Thymus (tissue), 14 donors: ENCODE measurements around the gene SLC44A2. TPM values are rescaled to one million over a fixed set of nuclear protein-coding genes. Genes with fewer than 3 reads are reported as not detected.

Experiments used
- DNase-seq, 9 donors: peaks; one replicate each; pipeline ENCODE4 v3.0.0-alpha.2; 2013; ENCODE audit warnings: low spot score in 9 of 9, low read depth in 6 of 9, missing footprints in 1 of 9
- H3K27ac ChIP-seq, 2 donors: one replicate each; pipeline ENCODE4 v1.5.1; 2013; ENCODE audit warnings: control low read depth in 1 of 2, low read depth in 1 of 2, low read length in 1 of 2, mild to moderate bottlenecking in 1 of 2, moderate library complexity in 1 of 2
- H3K27me3 ChIP-seq, 2 donors: one replicate each; pipeline ENCODE4 v1.5.1; 2013; ENCODE audit warnings: low read length in 1 of 2; ENCODE audit not compliant: control insufficient read depth in 2 of 2, insufficient read depth in 1 of 2
- H3K36me3 ChIP-seq, 2 donors: one replicate each; pipeline ENCODE4 v1.5.1; 2013; ENCODE audit warnings: low read length in 1 of 2, mild to moderate bottlenecking in 1 of 2, moderate library complexity in 1 of 2; ENCODE audit not compliant: control insufficient read depth in 2 of 2, insufficient read depth in 2 of 2
- H3K4me1 ChIP-seq, 2 donors: one replicate each; pipeline ENCODE4 v1.5.1; 2013; ENCODE audit warnings: low read length in 2 of 2; ENCODE audit not compliant: control insufficient read depth in 2 of 2, insufficient read depth in 2 of 2
- H3K4me3 ChIP-seq, 2 donors: one replicate each; pipeline ENCODE4 v1.5.1; 2013; ENCODE audit warnings: low read length in 2 of 2, control low read depth in 1 of 2, mild to moderate bottlenecking in 1 of 2
- H3K9me3 ChIP-seq, 2 donors: one replicate each; pipeline ENCODE4 v1.5.1; 2013; ENCODE audit warnings: low read length in 1 of 2, mild to moderate bottlenecking in 1 of 2; ENCODE audit not compliant: control insufficient read depth in 2 of 2, insufficient read depth in 1 of 2
- WGBS: extraction: QIAGEN DNeasy Blood & Tissue Kit; methylation state at CpG from one replicate; pipeline ENCODE4 v1.1.7; 2013; 5-methylcytosine and 5-hydroxymethylcytosine counted together
- long read RNA-seq, 10 donors: transcript quantifications; one replicate each; lab custom pipeline, GENCODE V29; 2026
- polyA plus RNA-seq: library from polyadenylated mRNA; stranded (reverse); fragments of 200-250 nt; gene quantifications from one replicate; pipeline ENCODE4 v1.2.3, GENCODE V29; 2013
- total RNA-seq: library from RNA; stranded (reverse); fragments of 120-200 nt; gene quantifications from one replicate; pipeline ENCODE4 v1.2.4, GENCODE V29; 2013
- donor health status: healthy.

SLC44A2 gene
- total RNA-seq: 25.6 TPM
- 78.4 TPM for polyA plus RNA-seq
- long read RNA-seq, donor 1, partial matches to known transcripts: 0 of 2 reads
- long read RNA-seq, donor 1, other reads (novel, unspliced or antisense): 0 of 2 reads
- long read RNA-seq, donor 2, transcript SLC44A2-210 (8 exons, 2,577 nt): minor isoform, 9 of 73 reads
- long read RNA-seq, donor 2, transcript SLC44A2-202 (22 exons, 3,301 nt): major isoform, 22 of 73 reads
- long read RNA-seq, donor 2, partial matches to known transcripts: 37 of 73 reads
- long read RNA-seq, donor 2, other reads (novel, unspliced or antisense): 0 of 73 reads
- long read RNA-seq, donor 3, transcript SLC44A2-202 (22 exons, 3,301 nt): major isoform, 8 of 15 reads
- long read RNA-seq, donor 3, partial matches to known transcripts: 0 of 15 reads
- long read RNA-seq, donor 3, other reads (novel, unspliced or antisense): 0 of 15 reads
- long read RNA-seq, donor 4, transcript SLC44A2-202 (22 exons, 3,301 nt): major isoform, 7 of 9 reads
- long read RNA-seq, donor 4, partial matches to known transcripts: 0 of 9 reads
- long read RNA-seq, donor 4, other reads (novel, unspliced or antisense): 0 of 9 reads
- long read RNA-seq, donor 5, transcript SLC44A2-210 (8 exons, 2,577 nt): minor isoform, 6 of 32 reads
- long read RNA-seq, donor 5, transcript SLC44A2-202 (22 exons, 3,301 nt): major isoform, 15 of 32 reads
- long read RNA-seq, donor 5, transcript SLC44A2-201 (22 exons, 3,671 nt): minor isoform, 5 of 32 reads
- long read RNA-seq, donor 5, partial matches to known transcripts: 6 of 32 reads
- long read RNA-seq, donor 5, other reads (novel, unspliced or antisense): 0 of 32 reads
- long read RNA-seq, donor 6, transcript SLC44A2-202 (22 exons, 3,301 nt): major isoform, 8 of 12 reads
- long read RNA-seq, donor 6, partial matches to known transcripts: 0 of 12 reads
- long read RNA-seq, donor 6, other reads (novel, unspliced or antisense): 0 of 12 reads
- long read RNA-seq, donor 7, transcript SLC44A2-202 (22 exons, 3,301 nt): major isoform, 11 of 13 reads
- long read RNA-seq, donor 7, partial matches to known transcripts: 0 of 13 reads
- long read RNA-seq, donor 7, other reads (novel, unspliced or antisense): 0 of 13 reads
- long read RNA-seq, donor 8, transcript SLC44A2-202 (22 exons, 3,301 nt): major isoform, 6 of 7 reads
- long read RNA-seq, donor 8, partial matches to known transcripts: 0 of 7 reads
- long read RNA-seq, donor 8, other reads (novel, unspliced or antisense): 0 of 7 reads
- long read RNA-seq, donor 9, transcript SLC44A2-202 (22 exons, 3,301 nt): major isoform, 7 of 17 reads
- long read RNA-seq, donor 9, partial matches to known transcripts: 5 of 17 reads
- long read RNA-seq, donor 9, other reads (novel, unspliced or antisense): 0 of 17 reads
- long read RNA-seq, donor 10, transcript SLC44A2-202 (22 exons, 3,301 nt): major isoform, 18 of 26 reads
- long read RNA-seq, donor 10, partial matches to known transcripts: 6 of 26 reads
- long read RNA-seq, donor 10, other reads (novel, unspliced or antisense): 0 of 26 reads

DNA sequence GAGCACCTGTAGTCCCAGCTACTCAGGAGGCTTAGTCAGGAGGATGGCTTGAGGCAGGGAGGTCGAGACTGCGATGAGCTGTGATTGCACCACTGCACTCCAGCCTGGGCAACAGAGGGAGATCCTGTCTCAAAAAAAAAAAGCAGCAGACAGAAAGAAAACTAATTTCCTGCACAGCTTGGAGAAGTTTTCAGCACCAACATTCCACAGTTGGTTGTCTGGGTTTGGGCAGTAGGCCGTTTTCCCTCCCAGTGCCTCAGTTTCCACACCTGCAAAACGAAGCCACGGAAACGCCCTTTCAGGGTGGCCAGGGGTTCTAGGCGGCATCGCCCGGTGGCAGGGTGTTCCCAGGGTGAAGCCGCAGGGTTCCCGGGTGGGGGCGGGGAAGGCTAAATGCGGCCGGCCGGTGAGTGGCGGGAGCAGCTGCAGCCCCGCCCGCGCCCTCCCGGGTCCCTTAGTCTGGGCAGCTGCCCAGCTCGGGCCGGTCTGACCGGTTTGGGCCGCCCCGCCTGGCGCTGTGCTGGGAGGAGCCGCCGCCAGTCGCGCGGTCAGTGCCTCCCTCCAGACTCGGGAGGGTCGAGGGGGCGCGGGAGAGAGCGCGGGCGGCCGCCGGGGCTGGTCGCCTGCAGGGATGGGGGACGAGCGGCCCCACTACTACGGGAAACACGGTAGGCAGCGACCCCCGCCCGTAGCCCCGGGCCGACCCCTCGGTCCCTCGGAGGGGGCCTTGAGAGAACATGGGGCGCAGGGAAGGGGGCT is at the start of gene SLC44A2:
SLC44A2 (plus strand) TSS at position 551 of the 759 bp plus-strand sequence; CDS start at position 632, 81 bp downstream.
- peaks cover 0 to 9% of the 10 kb centered on the region in 2 donors for H3K4me1 ChIP-seq

DNA sequence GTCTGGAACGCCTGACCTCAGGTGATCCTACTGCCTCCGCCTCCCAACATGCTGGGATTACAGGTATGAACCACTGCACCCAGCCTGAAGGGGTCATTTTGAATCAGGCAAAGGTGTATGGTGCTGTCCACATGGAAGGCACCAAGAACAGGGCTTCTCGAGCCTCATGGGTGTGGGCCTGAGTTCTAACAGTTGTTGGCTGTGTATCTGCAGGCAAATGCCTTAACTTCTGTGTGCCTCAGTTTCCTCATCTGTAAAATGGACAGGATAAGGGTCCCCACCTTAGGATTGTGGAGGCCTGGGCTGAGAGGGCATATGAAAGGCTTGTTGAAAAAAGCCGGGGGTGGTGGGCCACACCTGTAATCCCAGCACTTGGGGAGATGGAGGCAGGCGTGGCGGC is 47.4 kb upstream of the SLC44A2 start:
- Histone ChIP-seq H3K4me1 (peaks cover 0 to 4% of the 10 kb centered on the region in 2 donors), H3K36me3 (no peaks in the 10 kb centered on the region)
- WGBS: 97% methylated on average over 6 of the region's 6 CpGs

More for the DNA sequence above, at the start of gene SLC44A2:
- Histone ChIP-seq H3K4me3 (peak within 1 kb of the TSS; percentile 21 to 22), H3K27me3 (no peaks in the 10 kb centered on the region), H3K27ac (peak within 1 kb of the TSS in 1 of 2 donors; percentile 11), H3K36me3 (peaks cover 31% of the 10 kb centered on the region in 2 donors), H3K9me3 (no peaks in the 10 kb centered on the region)
- no peak for DNase-seq
- 89% methylated on average over 53 of the region's 53 CpGs for WGBS

DNA sequence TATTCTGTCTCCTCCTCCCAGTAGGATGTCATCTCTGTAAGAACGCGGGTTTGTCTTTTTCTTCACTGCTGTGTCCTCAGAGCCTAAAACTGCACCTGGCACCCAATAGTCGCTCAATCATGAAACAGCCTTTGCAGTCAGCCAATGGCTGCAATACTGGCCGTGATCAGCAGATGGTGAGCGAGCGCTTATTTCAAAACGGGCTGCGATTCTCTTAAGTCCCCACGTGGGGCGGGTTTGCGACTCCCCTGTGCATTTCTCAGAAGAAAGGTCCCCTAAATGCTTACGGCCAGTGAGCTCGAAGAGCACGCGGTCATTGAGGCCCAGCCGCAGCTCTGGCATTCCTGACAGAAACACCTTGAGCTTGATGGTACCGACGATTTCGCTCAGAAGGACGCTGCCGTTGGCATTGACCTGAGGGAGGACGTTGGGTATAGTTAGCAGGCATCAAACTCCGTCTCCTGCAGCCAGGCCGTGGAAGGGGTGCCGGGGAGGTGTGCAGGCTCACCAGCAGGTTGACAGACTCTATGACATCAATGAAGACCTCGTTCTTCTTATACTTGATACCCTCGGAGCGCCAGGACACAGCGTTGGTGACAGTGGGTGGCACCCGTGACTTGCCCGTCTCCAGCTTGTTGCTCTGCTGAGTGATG is 44.2 kb upstream of the SLC44A2 start:
- Histone ChIP-seq H3K27ac (no peak overlapping the region), H3K4me1 (peaks cover 0 to 3% of the 10 kb centered on the region in 2 donors), H3K36me3 (no peaks in the 10 kb centered on the region), H3K4me3 (no peak overlapping the region), H3K27me3 (peaks cover 0 to 12% of the 10 kb centered on the region in 2 donors), H3K9me3 (no peaks in the 10 kb centered on the region)
- WGBS: 34% methylated on average over 31 of the region's 31 CpGs
- peak; percentile 74 to 96 (median 91) for DNase-seq

More for the DNA sequence above, 47.4 kb upstream of the SLC44A2 start:
- H3K4me3 ChIP-seq: no peak overlapping the region
- H3K27ac ChIP-seq: no peak overlapping the region
- DNase-seq: no peak
- no peaks in the 10 kb centered on the region for H3K9me3 ChIP-seq
- peaks cover 0 to 5% of the 10 kb centered on the region in 2 donors for H3K27me3 ChIP-seq

DNA sequence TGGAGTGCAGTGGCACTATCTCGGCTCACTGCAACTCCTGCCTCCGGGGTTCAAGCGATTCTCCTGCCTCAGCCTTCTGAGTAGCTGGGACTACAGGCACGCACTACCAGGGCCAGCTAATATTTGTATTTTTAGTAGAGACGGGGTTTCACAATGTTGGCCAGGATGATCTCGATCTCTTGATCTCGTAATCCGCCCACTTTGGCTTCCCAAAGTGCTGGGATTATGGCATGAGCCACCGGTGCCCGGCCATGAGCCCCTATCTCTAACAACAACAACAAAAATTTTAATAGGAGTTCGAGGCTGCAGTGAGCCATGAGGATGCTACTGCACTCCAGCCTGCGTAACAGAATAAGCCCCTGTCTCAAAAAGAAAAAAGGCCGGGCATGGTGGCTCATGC is 43.3 kb upstream of the SLC44A2 start:
- Histone ChIP-seq H3K27me3 (peaks cover 8 to 20% of the 10 kb centered on the region in 2 donors), H3K36me3 (no peaks in the 10 kb centered on the region), H3K4me3 (no peak overlapping the region), H3K4me1 (peaks cover 0 to 3% of the 10 kb centered on the region in 2 donors), H3K9me3 (peaks cover 0 to 2% of the 10 kb centered on the region in 2 donors), H3K27ac (no peak overlapping the region)
- no peak for DNase-seq
- 97% methylated on average over 13 of the region's 13 CpGs for WGBS

DNA sequence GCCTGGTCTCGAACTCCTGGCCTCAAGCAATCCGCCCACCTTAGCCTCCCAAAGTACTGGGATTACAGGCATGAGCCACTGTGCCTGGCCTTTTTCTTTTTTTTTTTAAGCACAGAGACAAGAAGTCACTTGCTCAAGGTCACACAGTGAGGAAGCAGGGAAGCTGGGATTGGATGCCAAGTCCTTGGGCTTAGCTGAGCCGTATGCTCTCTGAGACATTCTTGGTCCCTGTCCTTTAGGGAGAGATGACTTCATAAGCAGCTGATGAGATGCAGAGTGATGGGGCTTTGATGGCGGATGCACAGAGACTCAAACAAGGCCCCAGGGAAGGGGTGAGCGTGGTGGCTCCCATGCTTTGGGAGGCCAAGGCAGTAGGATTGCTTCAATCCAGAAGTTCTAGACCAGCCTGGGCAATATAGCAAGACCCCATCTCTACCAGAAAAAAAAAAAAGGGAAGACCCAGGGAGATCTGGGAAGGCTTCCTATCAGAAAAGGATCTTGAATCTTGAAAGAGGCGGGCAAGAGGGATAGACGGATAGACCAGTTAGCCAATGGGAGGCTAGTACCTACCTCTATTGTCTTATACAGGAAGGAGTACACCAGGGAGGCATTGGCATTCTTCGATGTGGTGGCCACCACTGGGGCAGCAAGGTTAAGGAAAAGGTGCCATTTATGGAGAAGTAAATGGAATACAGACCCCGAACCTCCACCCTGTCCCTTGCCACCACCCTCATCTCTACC is 42.1 kb upstream of the SLC44A2 start:
- DNase-seq: no peak
- H3K27me3 ChIP-seq: peaks cover 12 to 30% of the 10 kb centered on the region in 2 donors
- H3K9me3 ChIP-seq: peaks cover 0 to 4% of the 10 kb centered on the region in 2 donors
- no peak overlapping the region for H3K27ac ChIP-seq
- peaks cover 0 to 3% of the 10 kb centered on the region in 2 donors for H3K4me1 ChIP-seq
- no peak overlapping the region for H3K4me3 ChIP-seq
- H3K36me3 ChIP-seq: no peaks in the 10 kb centered on the region
- WGBS: 95% methylated on average over 9 of the region's 9 CpGs

DNA sequence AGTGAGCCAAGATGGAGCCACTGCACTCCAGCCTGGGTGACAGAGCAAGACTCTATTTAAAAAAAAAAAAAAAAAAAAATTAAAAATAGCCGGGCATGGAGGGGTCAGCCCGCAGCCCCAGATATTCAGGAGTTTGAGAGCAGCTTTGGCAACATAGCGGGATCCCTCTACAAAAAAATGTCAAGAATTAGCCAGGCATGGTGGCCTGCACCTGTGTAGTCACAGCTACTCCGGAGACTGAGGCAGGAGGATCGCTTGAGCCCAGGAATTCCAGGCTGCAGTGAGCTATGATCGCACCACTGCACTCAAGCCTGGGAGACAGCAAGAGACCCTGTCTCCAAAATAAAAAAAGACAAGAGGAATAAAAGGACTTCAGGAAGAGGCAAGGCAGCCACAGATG is 39.0 kb upstream of the SLC44A2 start:
- Histone ChIP-seq H3K4me3 (no peak overlapping the region), H3K4me1 (no peaks in the 10 kb centered on the region), H3K27me3 (peaks cover 12 to 34% of the 10 kb centered on the region in 2 donors), H3K36me3 (no peaks in the 10 kb centered on the region), H3K27ac (no peak overlapping the region), H3K9me3 (peaks cover 0 to 4% of the 10 kb centered on the region in 2 donors)
- WGBS: 93% methylated on average over 6 of the region's 6 CpGs
- DNase-seq: no peak

DNA sequence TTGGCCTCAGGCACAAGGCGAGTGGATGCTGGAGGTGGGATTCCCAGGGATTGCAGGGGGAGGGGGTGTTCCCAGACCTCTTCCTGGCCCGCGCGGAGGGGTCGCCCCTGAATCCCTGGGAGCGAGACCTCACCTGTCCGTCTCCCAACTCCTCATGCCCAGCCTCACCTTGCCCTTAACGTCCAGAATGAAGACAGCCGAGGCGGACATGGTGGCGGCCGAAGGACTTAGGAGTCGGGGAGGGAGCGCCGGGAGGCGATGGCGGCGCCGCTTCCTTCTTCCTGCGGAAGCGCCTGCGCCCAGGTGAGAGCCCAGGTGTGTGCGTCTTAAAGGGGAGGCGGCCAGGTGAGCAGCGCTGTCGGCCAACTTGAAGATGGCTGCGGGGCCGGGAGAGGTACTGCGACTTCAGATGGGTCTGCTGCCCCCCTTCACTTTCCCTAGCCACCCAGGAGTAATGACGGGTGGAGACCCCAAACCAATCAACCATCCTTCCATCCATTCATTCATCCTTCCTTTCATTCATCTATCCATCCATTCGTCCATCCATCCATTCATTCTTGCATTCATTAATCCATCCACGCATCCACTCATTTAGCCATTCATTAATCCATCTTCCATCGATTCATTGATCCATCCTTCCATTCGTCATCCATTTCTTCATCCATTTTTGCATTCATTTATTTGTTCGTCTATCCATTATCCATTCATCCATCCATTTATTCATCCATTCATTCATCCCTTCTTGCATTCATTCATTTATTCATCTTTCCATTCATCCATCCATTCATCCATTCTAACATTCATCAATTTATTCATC is 38.1 kb upstream of the SLC44A2 start, which contains the start of gene AP1M2:
AP1M2 (minus strand) TSS at position 291 of the 817 bp plus-strand sequence; CDS start at position 210, 81 bp downstream.
- no peak for DNase-seq
- Histone ChIP-seq H3K36me3 (no peaks in the 10 kb centered on the region), H3K27ac (no peak within 1 kb of the TSS), H3K4me1 (no peaks in the 10 kb centered on the region), H3K4me3 (peak within 1 kb of the TSS in 1 of 2 donors; percentile 6), H3K9me3 (peaks cover 0 to 4% of the 10 kb centered on the region in 2 donors), H3K27me3 (peaks cover 12 to 33% of the 10 kb centered on the region in 2 donors)
- WGBS: 40% methylated on average over 35 of the region's 35 CpGs
